SIG-M5 (cell line): ENCODE measurements around the gene CNTNAP2.

Experiments used
- DNase-seq: peaks from one replicate; lab custom pipeline; 2025; lab: John Stamatoyannopoulos, UW

The CNTNAP2 gene

DNA sequence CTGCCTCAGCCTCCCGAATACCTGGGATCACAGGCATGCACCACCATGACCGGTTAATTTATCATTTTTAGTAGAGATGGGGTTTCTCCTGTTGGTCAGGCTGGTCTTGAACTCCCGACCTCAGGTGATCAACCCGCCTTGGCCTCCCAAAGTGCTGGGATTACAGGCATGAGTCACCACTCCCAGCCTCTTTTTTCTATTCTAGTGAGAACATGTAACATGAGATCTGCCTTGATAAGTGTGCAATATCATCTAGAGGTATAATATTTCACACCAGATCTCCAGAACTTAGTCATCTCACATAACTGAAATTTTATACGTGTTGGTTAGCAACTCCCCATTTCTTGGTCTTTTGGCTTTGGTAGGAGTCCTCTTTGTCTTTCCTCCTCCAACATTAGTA lies 656.9 kb downstream of the CNTNAP2 start:
- DNase-seq: no peak

DNA sequence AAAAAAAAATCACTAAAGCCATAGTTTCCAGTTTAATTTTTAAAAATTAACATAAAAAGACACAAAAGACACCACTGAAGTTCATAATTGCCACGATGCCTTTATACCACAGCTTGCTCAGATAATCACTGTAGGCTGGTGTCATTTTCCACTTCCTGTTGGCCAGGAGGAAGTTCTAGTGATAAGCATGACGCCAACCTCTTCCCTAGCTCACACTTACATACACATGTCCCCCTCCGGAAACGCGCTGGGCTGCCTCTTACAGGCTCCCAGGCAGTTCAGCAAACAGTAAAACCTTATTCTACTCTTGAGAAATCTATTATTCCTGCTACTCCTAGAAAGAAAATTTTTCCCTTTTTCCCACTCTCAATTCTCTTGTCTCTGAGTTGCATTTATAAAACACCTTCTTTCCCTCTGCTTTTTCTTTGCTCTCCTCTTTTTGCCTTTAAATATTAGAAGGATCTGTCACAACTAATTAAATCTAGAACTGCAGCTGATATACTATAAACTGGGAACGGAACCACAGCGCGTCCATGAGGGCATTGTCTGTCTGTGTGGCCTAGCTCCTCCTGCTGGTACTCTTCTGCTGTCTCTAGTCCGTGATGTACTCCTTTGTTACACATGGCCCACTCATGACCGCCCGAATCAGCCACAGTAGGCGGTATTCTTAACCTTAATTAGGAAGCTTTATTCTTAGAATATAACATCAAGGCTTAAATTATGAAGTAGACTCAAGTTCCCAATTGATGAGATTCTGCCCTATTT lies 664.9 kb downstream of the CNTNAP2 start:
- DNase-seq: no peak

DNA sequence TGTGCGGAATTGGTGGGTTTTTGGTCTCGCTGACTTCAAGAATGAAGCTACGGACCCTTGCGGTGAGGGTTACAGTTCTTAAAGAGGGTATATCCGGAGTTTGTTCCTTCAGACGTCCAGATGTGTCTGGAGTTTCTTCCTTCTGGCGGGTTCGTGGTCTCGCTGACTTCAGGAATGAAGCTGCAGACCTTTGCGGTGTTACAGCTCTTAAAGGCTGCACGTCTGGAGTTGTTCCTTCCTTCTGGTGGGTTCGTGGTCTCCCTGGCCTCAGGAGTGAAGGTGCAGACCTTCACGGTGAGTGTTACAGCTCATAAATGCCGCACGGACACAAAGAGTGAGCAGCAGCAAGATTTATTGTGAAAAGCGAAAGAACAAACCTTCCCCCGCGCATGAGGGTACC lies 670.7 kb downstream of the CNTNAP2 start:
- no peak for DNase-seq

- no peak for DNase-seq
Observed at GRCh38 chr7:146788008-146788407, 671.4 kb downstream of the CNTNAP2 start.

- no peak for DNase-seq
Observed at GRCh38 chr7:146791344-146792285, 675.0 kb downstream of the CNTNAP2 start.

GRCh38 chr7:146804620-146805019 lies 688.0 kb downstream of the CNTNAP2 start:
- DNase-seq: no peak

DNA sequence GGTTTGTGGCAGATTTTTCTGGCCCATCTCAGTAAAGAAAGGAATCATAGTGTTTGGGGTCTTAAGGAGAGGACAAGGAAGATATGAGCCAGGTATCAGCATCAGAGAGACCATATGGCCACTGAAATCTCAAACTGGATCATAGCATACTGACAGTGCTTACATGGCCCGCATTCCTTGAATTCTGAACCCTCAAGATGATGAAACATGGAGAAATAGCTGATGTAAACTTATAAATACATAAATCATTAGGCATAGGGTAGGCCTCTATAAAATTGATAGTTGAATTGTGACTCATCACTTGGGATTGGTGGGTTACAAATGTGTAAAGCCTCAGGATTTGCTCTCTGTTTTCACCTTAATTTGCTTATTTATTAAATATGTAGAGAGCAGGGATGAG lies 688.5 kb downstream of the CNTNAP2 start:
- DNase-seq: no peak

- DNase-seq: no peak
Observed at GRCh38 chr7:146826329-146826728, 709.7 kb downstream of the CNTNAP2 start.

GRCh38 chr7:146830686-146831085 lies 714.1 kb downstream of the CNTNAP2 start:
- no peak for DNase-seq

- no peak for DNase-seq
Observed at GRCh38 chr7:146831875-146832274, 715.3 kb downstream of the CNTNAP2 start.

GRCh38 chr7:146844405-146844804 lies 727.8 kb downstream of the CNTNAP2 start:
- no peak for DNase-seq

GRCh38 chr7:146858690-146859089 lies 742.1 kb downstream of the CNTNAP2 start:
- DNase-seq: no peak

DNA sequence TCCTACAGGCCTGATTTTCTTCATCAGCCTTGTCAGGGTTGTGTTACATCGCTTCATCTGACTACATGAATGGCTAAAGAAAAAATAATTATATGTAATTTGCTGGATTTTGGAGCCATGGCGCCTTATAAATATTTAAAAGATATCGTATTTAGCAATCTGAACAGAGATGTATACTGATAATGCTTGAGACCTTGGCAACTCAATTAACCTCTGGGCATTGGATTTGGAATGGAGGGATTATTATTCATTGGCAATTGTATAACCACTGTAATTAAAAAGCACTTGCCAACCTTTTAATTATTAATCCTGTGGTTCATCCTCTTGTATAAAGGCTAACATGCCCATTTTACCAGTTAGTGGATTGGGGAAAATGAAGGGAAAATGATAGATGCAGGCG lies 745.1 kb downstream of the CNTNAP2 start:
- no peak for DNase-seq

GRCh38 chr7:146862415-146862814 lies 745.8 kb downstream of the CNTNAP2 start:
- no peak for DNase-seq

DNA sequence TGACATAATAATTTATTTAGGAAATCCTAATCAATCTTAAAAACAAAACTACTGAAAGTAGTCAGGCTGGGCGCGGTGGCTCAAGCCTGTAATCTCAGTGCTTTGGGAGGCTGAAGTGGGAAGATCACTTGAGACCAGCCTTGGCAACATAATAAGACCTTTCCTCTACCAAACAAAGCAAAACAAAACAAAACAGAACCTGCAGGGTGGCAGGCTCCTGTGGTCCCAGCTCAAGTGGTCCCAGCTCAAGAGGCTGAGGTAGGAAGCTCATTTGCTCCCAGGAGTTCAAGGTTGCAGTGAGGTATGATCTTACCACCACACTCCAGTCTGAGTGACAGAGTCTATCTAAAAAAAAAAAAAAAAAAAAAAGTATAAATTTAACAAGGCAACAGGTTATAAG lies 748.0 kb downstream of the CNTNAP2 start:
- no peak for DNase-seq

GRCh38 chr7:146865696-146866095 lies 749.1 kb downstream of the CNTNAP2 start:
- DNase-seq: no peak

GRCh38 chr7:146874722-146875121 lies 758.1 kb downstream of the CNTNAP2 start:
- DNase-seq: no peak

GRCh38 chr7:146875237-146875785 lies 758.7 kb downstream of the CNTNAP2 start:
- DNase-seq: no peak

- DNase-seq: no peak
Observed at GRCh38 chr7:146875981-146876380, 759.4 kb downstream of the CNTNAP2 start.

DNA sequence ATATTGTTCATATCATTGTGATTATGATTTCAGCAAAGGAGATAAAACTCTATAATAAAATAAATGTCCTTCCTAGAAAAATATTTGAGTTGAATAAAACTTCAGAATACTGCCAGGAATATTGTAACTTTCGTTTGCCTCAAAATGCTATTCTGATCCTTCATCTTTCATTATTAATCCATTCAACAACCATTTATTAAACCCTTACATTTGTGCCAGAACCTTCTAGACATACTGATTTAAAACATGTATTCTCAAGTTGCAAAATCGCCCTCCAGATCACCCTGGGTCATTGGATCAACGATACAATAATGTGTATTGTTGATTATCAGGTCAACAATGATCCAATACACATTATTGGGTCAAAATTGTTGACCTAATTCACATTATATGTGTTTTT lies 759.8 kb downstream of the CNTNAP2 start:
- DNase-seq: no peak

GRCh38 chr7:146878901-146879300 lies 762.3 kb downstream of the CNTNAP2 start:
- no peak for DNase-seq

DNA sequence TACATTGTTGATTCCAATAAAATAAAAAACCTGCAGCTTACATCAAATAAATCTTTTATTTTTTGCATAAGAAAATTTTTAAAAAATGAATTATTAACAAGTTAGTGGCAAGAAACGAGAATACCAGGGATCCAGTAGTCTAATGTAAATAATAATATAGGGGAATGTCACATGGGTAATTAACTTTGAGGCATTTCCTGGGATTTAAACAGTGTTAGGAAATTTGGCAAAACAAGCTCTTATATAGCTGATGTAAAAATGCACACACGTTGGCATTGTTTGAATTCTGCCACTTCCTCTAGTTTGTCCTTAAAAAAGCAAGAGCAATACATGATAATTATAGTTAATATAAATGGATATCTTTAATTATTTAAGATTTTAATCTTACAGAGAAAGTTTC lies 768.6 kb downstream of the CNTNAP2 start:
- no peak for DNase-seq
